Ovary (tissue), 9 donors: ENCODE measurements around the gene DCAF6. TPM values are rescaled to one million over a fixed set of nuclear protein-coding genes. Genes with fewer than 3 reads are reported as not detected.

Experiments
- DNase-seq, 5 donors: peaks; one replicate each; pipeline ENCODE4 v3.0.0-alpha.2; 2019 to 2020
- H3K27ac ChIP-seq, 2 donors: fragments of 200-600 bp; one replicate each; pipeline versions ENCODE4 v1.5.1 to v1.8.0; 2019 to 2022
- H3K27me3 ChIP-seq: fragments of 200-600 bp; one replicate; pipeline ENCODE4 v1.8.0; 2022
- H3K36me3 ChIP-seq: fragments of 200-600 bp; sonication (generic); one replicate; pipeline ENCODE4 v1.5.1; 2019
- H3K4me1 ChIP-seq: one replicate; pipeline ENCODE4 v1.8.1; 2013; ENCODE audit warnings: mild to moderate bottlenecking, moderate library complexity; ENCODE audit not compliant: insufficient read depth
- H3K4me3 ChIP-seq: fragments of 200-600 bp; sonication (generic); one replicate; pipeline ENCODE4 v1.5.1; 2017
- H3K9me3 ChIP-seq, 2 donors: fragments of 200-600 bp in 1 of 2; sonication (generic) in 1 of 2; one replicate each; pipeline versions ENCODE4 v1.5.1 to v1.8.1; 2013 to 2019; ENCODE audit warnings: mild to moderate bottlenecking in 1 of 2, moderate library complexity in 1 of 2
- CTCF ChIP-seq, 3 donors: fragments of 450-650 bp in 2 of 3; fragments of 200-600 bp in 1 of 3; IDR thresholded peaks; one replicate each; pipeline versions ENCODE4 v1.5.1 to v1.8.0; 2016 to 2022; ENCODE audit warnings: antibody characterized with exemption in 3 of 3, mild to moderate bottlenecking in 1 of 3
- EP300 ChIP-seq: sonication (generic); formaldehyde crosslinking; IDR thresholded peaks from one replicate; pipeline ENCODE4 v1.6.1; 2017; ENCODE audit warnings: antibody characterized with exemption
- POLR2A ChIP-seq: fragments of 450-650 bp; IDR thresholded peaks from one replicate; pipeline ENCODE4 v1.6.1; 2017; ENCODE audit warnings: antibody characterized with exemption, mild to moderate bottlenecking, moderate library complexity
- WGBS, 3 donors: extraction: QIAGEN DNeasy Blood & Tissue Kit in 1 of 3; methylation state at CpG; one replicate each; pipeline versions ENCODE4 v1.1.5 to v1.1.7; 2013 to 2017; 5-methylcytosine and 5-hydroxymethylcytosine counted together
- intact Hi-C, 4 donors: fragments of 100-400 bp; cut with DNase I; formaldehyde crosslinking; loops; one replicate each; pipeline versions ENCODE4 v1.11.0 to v1.15.1; 2022 to 2023
- polyA plus RNA-seq, 2 donors: library from polyadenylated mRNA; stranded (reverse); fragments of 200-250 nt in 1 of 2; fragments of 350-450 nt in 1 of 2; fragmentation: Illumina TruSeq in 1 of 2; extraction: RNeasy Lipid Tissue Mini Kit (QIAGEN cat#74804) in 1 of 2; gene quantifications; one replicate each; pipeline ENCODE4 v1.2.3, GENCODE V29; 2013 to 2014
- total RNA-seq, 7 donors: library from RNA; depleted of rRNA in 2 of 7; stranded (reverse); fragments of >200 nt in 2 of 7; fragmentation: NEBNext Ultra II Directional in 3 of 7; extraction: Animal tissue kit (Norgen Biotek cat#: 25700) in 3 of 7; gene quantifications; one replicate each; pipeline versions ENCODE4 v1.1.0 to v1.2.4, GENCODE V29; 2016 to 2023
- donor health status: DM: no; HTN: no; CAD: no; lungs with moderate emphysema.
- donor health status: DM: no; HTN: no; CAD: no.
- donor health status: Bipolar disorder and iron deficiency.
- donor health status: DM: yes; HTN: yes; CAD: no.
- donor health status: DM: no; HTN: no; CAD: no.
- donor health status: DM: yes; HTN: yes; CAD: no.

DCAF6 gene
- total and polyA plus RNA-seq, 9 donors, result 32.1 to 65.9 (median 44.4) TPM

- Histone ChIP-seq H3K9me3 (no peaks in the 10 kb centered on the region), H3K36me3 (no peaks in the 10 kb centered on the region), H3K27me3 (no peaks in the 10 kb centered on the region), H3K4me3 (no peak overlapping the region), H3K4me1 (no peaks in the 10 kb centered on the region), H3K27ac (no peak overlapping the region)
- intact Hi-C loops, result no loop called here
- DNase-seq, result no peak
- WGBS, 3 donors, result 85 to 92% (median 90%) methylated on average over 4 of the region's 4 CpGs
- TF ChIP-seq EP300 (no peak), POLR2A (no peak), CTCF (IDR thresholded peaks at IDR 0.05) (no peak)
Measured at GRCh38 chr1:167974698-167975097, 38.2 kb downstream of the DCAF6 start.

GRCh38 chr1:167977245-167977644, 40.8 kb downstream of the DCAF6 start:
- Histone ChIP-seq H3K4me3 (no peak overlapping the region), H3K27me3 (no peaks in the 10 kb centered on the region), H3K9me3 (no peaks in the 10 kb centered on the region), H3K36me3 (no peaks in the 10 kb centered on the region), H3K27ac (no peak overlapping the region), H3K4me1 (no peaks in the 10 kb centered on the region)
- TF ChIP-seq POLR2A (no peak), CTCF (IDR thresholded peaks at IDR 0.05) (no peak), EP300 (no peak)
- no peak for DNase-seq
- WGBS, 3 donors, result 96 to 98% (median 96%) methylated on average over 1 of the region's 1 CpG
- intact Hi-C loops, result no loop called here

- intact Hi-C loops, result no loop called here
- 96 to 98% (median 98%) methylated on average over 9 of the region's 9 CpGs for WGBS, 3 donors
- TF ChIP-seq CTCF (IDR thresholded peaks at IDR 0.05) (no peak), EP300 (no peak), POLR2A (no peak)
Measured at GRCh38 chr1:167981933-167982332, 45.5 kb downstream of the DCAF6 start.

GRCh38 chr1:167983797-167984420, 47.4 kb downstream of the DCAF6 start:
- Histone ChIP-seq H3K36me3 (no peaks in the 10 kb centered on the region), H3K4me3 (no peak overlapping the region), H3K27ac (no peak overlapping the region), H3K4me1 (peaks cover 2% of the 10 kb centered on the region), H3K9me3 (no peaks in the 10 kb centered on the region), H3K27me3 (no peaks in the 10 kb centered on the region)
- no peak for TF ChIP-seq EP300
- no peak for TF ChIP-seq POLR2A
- TF ChIP-seq CTCF (IDR thresholded peaks at IDR 0.05), result no peak
- intact Hi-C loops, result no loop called here
- 95 to 98% (median 98%) methylated on average over 2 of the region's 2 CpGs for WGBS, 3 donors
- no peak for DNase-seq

More at GRCh38 chr1:167981933-167982332, 45.5 kb downstream of the DCAF6 start:
- H3K9me3 ChIP-seq, result no peaks in the 10 kb centered on the region
- H3K27ac ChIP-seq, result no peak overlapping the region
- no peak overlapping the region for H3K4me3 ChIP-seq
- no peaks in the 10 kb centered on the region for H3K27me3 ChIP-seq
- peaks cover 2% of the 10 kb centered on the region for H3K4me1 ChIP-seq
- DNase-seq, result no peak
- H3K36me3 ChIP-seq, result no peaks in the 10 kb centered on the region
